ENCODE results near the gene HOGA1.
"Not testable (repeated sequence)": the region's sequence is repeated elsewhere in the genome, so short reads cannot be mapped to it uniquely, and the experiment has no call there.

Gene HOGA1

GRCh38 chr10:97611473-97611872 lies 27.3 kb downstream of the HOGA1 start:
- DNase-seq (ENCODE audit: low spot score), result no peak

GRCh38 chr10:97612386-97612785 lies 28.2 kb downstream of the HOGA1 start:
- peak; percentile 73 for DNase-seq (ENCODE audit: low spot score)

GRCh38 chr10:97618285-97618684 lies 34.1 kb downstream of the HOGA1 start:
- no peak for DNase-seq (ENCODE audit: low spot score)

GRCh38 chr10:97618733-97619132 lies 34.5 kb downstream of the HOGA1 start:
- no peak for DNase-seq (ENCODE audit: low spot score)

GRCh38 chr10:97623277-97623676 lies 39.1 kb downstream of the HOGA1 start:
- DNase-seq (ENCODE audit: low spot score), result no peak

- DNase-seq (ENCODE audit: low spot score), result no peak
Measured at GRCh38 chr10:97627731-97628130, 43.5 kb downstream of the HOGA1 start.

GRCh38 chr10:97628228-97628627 lies 44.0 kb downstream of the HOGA1 start:
- DNase-seq (ENCODE audit: low spot score), result no peak

GRCh38 chr10:97629289-97629688 lies 45.1 kb downstream of the HOGA1 start:
- DNase-seq (ENCODE audit: low spot score), result no peak

- DNase-seq (ENCODE audit: low spot score), result no peak
Measured at GRCh38 chr10:97631098-97631497, 46.9 kb downstream of the HOGA1 start.

GRCh38 chr10:97632949-97633884 lies 49.0 kb downstream of the HOGA1 start, which contains the start of gene MORN4:
MORN4 (minus strand) TSS chr10:97633500; CDS start chr10:97619653, 13,847 bp downstream.
- DNase-seq (ENCODE audit: low spot score), result peak; percentile 96

- DNase-seq (ENCODE audit: low spot score), result no peak
Measured at GRCh38 chr10:97633921-97634320, 49.7 kb downstream of the HOGA1 start.

GRCh38 chr10:97635577-97635976 lies 51.4 kb downstream of the HOGA1 start:
- DNase-seq (ENCODE audit: low spot score), result no peak

GRCh38 chr10:97639090-97639489 lies 54.9 kb downstream of the HOGA1 start:
- not testable (repeated sequence) for DNase-seq (ENCODE audit: low spot score)

GRCh38 chr10:97640174-97640867 lies 56.1 kb downstream of the HOGA1 start, which contains the start of gene PI4K2A:
PI4K2A (plus strand) TSS chr10:97640671; CDS start chr10:97640743, 72 bp downstream.
- peak; percentile 98 for DNase-seq (ENCODE audit: low spot score)

- peak; percentile 71 for DNase-seq (ENCODE audit: low spot score)
Measured at GRCh38 chr10:97640868-97641811, 57.0 kb downstream of the HOGA1 start.

- not testable (repeated sequence) for DNase-seq (ENCODE audit: low spot score)
Measured at GRCh38 chr10:97642471-97643159, 58.4 kb downstream of the HOGA1 start.

- no peak for DNase-seq (ENCODE audit: low spot score)
Measured at GRCh38 chr10:97643441-97643985, 59.3 kb downstream of the HOGA1 start.

- no peak for DNase-seq (ENCODE audit: low spot score)
Measured at GRCh38 chr10:97644936-97645335, 60.7 kb downstream of the HOGA1 start.

GRCh38 chr10:97647556-97647955 lies 63.4 kb downstream of the HOGA1 start:
- DNase-seq (ENCODE audit: low spot score), result peak; percentile 32

- DNase-seq (ENCODE audit: low spot score), result peak; percentile 87
Measured at GRCh38 chr10:97648562-97649404, 64.6 kb downstream of the HOGA1 start.
